NCI-H2171 (cell line): ENCODE data around the gene LAD1.
A peak's percentile ranks its signal among the peaks of the same experiment; 100 is the strongest.

ENCODE experiments used
- DNase-seq: peaks from one replicate; lab custom pipeline; 2025; lab: John Stamatoyannopoulos, UW

LAD1 gene, protein sequence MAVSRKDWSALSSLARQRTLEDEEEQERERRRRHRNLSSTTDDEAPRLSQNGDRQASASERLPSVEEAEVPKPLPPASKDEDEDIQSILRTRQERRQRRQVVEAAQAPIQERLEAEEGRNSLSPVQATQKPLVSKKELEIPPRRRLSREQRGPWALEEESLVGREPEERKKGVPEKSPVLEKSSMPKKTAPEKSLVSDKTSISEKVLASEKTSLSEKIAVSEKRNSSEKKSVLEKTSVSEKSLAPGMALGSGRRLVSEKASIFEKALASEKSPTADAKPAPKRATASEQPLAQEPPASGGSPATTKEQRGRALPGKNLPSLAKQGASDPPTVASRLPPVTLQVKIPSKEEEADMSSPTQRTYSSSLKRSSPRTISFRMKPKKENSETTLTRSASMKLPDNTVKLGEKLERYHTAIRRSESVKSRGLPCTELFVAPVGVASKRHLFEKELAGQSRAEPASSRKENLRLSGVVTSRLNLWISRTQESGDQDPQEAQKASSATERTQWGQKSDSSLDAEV

DNA sequence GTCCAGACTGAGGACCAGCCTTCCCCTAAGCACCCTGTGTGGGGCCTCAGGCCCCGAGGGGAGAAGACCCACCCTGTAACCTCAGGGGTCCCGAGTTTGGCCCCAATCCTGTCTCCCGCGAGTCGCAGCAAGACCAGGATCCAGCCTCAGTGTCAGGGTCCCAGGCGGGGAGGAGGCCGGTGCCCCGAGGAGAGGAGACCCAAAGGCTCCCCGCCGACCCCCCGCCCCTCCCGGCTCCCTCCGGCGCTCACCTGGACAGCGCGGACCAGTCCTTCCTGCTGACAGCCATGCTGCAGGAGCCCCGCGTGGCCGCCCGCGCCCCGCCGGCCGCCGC, at the start of gene LAD1:
LAD1 (minus strand) TSS at position 307 of the 334 bp plus-strand sequence; CDS start at position 289, 18 bp downstream.
- DNase-seq, result no peak

DNA sequence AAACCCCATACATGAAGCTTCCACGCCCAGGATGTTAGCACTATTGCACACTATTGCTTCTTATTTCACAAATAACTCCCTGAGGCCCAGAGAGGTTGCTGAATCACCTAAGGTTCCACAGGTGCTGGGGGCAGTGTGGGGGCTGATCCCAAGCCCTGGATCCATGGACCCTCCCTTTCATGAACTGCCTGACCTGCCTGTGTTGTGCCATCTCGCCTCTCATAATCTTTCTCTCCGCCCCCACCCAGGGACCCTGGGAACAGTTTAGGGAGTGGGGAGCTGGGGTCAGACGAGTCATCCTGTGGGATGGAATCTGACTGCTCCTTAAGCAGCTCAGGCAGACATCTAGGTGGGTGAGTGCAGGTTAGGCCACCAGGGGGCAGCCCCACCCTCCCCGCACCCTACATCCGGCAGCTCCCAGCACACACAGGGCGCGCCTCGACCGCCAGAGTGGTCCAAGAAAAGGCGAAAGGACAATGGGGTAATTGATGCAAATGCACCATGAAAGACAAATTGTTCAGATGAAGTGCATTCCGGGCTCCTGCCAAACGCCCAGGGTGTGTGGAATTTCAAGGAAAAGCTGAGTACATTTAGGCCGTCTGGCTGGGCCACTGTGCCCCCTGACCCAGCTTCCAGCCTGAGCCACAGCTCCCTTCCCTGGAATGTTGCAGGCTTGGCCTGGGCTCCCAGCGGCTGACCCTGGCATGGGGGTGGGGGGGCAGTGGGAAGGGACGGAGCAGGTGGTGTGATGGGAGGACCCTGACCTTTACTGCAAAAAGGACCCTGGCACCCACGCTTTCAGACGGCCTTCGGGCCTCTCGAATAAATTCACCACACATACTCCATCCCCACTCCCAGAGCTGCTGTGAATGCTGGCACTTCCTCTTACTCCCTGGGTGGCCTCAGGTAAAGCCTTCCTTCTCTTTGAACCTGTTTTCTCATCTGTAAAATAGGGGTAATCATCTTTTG, 49.1 kb upstream of the LAD1 start:
- no peak for DNase-seq

DNA sequence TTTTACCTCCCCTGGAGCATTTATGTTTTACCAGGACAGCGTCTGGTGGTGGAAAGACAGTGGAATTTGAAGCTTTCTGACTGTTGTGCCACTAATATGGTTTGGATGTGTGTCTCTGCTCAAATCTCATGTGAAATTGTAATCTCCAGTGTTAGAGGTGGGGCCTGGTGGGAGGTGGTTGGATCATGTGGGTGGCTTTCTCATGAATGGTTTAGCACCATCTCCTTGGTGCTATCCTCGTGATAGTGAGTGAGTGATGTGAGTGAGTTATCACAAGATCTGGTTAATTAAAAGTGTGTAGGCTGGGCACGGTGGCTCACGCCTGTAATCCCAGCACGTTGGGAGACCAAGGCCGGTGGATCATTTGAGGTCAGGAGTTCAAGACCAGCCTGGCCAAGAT, 46.2 kb upstream of the LAD1 start:
- no peak for DNase-seq

DNA sequence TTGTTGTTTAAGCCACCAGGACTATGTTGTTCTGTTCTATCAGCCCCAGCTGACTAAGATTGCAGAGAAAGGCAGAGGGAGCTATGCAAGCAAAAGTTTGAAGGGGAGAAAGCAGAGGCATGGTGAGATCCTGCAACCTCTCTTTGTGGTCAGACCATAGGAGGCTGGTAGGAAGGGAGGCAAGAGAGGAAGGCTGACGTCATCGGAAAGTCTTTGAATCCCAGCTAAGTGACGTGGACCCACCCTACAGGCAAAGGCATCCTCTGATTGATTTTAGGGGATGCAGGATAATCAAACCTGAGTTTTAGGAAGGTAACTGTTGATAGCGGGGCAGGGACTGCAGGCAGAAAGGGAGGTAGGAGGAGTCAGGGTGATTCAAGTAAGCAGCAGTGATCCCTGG, 45.7 kb upstream of the LAD1 start:
- no peak for DNase-seq

DNA sequence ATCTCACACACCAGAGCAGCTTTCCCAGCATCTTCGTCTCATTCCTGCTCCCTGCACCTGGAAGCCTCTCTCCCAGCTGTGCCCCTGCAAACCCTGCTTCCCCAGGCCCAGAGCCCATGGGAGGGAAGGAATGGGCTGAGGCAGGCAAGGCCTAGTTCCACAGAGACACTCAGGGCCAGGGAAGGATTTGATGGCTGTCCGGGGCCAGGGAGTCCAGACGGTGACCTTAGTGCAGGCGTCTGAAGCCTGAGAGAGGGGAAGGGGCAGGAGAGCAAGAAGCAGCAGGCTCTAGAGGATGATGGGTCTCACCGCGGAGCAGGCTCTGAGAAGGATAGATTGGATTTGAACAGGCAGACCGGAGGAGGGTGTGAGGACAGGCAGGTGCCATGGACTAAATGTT, 44.6 kb upstream of the LAD1 start:
- DNase-seq, result no peak

DNA sequence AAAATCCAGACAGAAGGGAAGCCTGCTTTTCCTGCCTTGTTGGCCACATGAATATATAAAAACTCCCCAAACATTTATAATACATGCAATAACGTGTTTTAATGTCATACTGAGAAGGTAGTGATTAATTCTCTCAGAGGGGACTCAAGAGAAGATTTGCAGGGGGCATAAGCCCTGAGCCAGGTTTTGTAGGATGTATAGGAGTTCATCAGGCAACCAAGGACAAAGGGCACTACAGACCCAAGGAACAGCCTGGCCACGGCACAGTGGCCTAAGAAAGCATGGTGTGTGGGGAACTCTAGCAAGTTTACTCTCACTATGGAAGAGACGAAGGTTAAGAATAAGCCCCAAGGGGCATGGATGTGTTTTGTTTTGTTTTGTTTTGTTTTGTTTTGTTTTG, 37.8 kb upstream of the LAD1 start:
- DNase-seq, result no peak

DNA sequence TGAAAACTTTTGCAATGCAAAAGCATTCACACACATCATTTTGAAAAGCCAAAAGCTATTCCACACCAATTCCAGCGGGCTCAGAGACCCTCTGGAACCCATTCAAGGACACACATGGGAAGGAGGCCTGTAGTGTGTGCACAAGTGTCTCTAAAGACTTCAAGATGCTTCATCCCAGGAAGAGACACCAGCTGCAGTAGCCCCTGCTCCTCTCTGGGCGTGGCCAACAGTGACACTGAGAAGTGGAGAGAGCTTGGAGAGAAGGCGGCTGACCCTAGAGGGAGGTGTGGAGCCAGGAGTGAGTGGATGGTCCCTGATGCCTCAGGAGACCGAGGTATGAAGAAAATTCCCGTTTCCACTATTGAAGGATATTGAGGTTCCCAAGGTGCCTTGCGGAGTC, 37.3 kb upstream of the LAD1 start:
- DNase-seq, result no peak

DNA sequence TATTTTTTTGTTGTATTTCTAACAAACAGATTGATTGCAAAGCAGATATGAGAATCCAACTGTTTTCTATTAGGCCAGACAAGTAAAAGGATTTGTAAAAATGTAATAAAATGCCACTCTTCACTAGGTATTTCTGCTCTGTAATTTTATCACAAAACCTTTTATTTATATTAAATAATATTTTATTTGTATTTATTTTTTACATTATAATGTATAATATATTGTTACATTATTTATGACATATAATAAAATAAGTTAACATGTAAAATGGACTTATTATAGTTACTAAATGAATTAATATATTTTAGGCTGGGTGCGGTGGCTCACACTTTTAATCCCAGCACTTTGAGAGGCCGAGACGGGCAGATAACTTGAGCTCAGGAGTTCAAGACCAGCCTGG, 35.1 kb upstream of the LAD1 start:
- no peak for DNase-seq

DNA sequence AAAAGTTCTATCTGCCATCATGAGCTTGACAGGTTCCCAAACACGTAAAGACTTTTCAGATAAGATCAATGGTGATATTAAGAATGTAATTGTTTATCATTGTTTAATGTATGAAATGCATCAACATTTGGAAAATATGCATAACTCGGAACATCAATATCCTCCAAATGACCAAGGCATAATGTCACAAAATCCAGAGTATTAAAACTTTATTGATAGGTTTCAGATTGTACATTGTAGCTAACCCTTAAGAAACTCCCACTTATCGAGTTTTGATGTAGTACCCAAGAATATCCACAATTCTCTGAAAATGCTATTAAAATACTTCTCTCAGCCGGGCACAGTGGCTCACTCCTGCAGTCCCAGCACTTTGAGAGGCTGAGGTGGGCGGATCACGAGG, 34.5 kb upstream of the LAD1 start:
- DNase-seq, result no peak

DNA sequence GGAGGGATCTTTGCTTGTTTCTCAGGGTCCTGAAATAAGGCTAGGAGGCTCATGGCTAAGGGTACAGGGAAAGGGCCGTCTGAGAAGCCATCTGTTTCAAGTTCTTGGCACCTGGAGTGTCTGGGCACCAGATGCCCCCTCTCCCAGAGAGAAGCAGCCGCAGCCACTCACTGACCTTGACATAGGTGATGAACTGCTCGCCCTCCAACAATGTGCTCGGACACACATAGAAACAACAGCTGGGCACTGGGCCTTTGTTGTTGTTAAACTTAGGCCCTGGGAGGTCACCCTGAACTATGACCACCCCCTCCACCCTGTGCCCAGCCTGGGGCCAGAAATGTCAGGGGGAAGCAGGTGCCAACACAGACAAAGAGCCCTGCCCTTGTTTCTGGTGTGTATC, 31.7 kb upstream of the LAD1 start:
- no peak for DNase-seq

DNA sequence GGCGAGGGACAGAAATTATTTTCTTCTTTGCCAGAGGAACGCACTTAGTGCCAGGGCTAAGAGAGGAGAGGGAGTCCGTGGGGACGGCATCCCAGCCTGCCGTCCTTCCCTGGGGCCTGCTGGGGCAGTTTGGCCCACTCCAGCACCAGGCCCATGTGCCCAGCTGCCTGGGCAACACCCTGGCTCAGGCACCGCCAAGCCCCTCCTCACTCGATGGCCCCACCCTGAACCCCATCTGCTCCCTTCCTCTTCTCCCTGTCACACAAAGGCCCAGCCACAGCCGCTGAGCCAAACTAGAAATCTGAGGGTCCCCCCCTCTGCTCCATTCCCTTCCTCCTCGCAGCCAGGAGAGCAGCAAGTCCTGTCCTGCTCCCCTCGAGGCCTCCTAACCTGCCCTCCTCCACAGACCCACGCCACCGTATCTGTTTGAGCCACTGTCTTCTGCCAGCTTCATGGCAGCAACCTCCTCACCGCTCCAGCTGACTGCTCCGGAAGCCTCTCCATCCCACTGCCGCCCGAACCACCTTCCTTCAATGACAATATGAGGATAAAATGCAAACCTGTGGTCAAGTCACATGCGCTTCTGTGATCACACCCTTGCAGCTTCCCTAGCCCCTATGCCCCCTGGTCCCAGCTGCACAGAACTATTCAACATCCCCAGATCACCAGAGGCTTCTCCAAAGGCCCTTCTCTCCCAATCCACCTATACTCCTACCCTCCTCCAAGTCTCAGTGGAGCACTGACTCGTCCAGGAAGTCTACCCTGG, 30.8 kb upstream of the LAD1 start:
- peak; percentile 55 for DNase-seq

DNA sequence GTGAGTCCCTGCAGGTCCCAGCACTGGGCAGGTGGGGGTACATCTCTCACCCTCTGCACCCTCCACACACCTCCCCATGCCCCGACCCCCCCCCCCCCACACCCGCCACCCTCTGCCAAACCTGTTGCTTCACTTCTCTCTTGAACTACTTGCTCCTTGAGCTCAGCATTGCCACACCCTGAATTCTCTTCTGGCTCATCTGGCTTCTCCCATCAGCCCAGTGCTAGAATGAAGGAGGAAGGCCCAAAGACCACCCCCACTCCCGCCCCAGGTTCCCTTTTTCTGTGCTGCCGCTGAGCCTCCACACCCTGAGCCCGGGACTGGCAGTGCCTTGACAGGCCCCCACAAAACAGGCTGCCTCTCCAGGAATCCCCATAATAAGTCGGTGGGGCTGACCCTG, 28.8 kb upstream of the LAD1 start:
- DNase-seq, result no peak

DNA sequence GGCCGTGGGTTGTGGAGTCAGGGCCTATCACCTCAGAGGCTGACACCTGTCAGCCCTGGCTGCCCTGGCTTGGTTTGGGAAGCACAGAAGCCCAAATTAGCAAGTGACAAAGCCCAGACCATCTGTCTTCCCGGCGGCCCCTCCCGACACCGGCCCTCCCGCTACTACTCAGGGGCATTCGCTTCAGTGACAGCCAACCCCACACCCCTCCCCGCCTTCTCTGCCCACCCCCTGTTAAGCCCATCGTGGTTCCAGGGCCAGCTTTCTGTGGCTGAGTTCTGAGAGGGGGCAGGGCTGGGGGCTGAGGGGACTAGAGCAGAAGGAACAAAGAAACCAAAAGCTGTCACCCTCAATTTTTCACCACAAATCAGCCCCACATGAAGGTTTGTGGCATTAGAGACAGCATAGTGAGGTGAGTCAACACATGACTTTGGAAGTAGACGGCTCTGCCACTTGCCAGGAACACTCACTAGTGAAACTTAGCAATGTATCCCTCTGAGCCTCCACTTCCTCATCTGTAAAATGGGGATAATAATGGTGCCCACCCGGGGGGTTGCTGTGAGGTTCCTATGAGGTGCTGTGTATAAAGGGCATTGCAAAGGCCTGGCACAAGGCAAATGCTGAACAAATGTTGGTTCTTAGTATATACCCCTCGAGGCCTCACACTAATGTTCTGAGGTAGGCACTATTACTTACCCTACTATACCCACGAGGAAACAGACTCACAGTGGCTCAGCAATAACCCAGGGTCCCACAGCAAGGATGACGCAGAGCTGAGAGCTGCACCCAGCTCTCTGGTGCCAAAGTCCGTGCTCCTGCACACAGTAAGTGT, 27.6 kb upstream of the LAD1 start:
- peak; percentile 60 for DNase-seq

DNA sequence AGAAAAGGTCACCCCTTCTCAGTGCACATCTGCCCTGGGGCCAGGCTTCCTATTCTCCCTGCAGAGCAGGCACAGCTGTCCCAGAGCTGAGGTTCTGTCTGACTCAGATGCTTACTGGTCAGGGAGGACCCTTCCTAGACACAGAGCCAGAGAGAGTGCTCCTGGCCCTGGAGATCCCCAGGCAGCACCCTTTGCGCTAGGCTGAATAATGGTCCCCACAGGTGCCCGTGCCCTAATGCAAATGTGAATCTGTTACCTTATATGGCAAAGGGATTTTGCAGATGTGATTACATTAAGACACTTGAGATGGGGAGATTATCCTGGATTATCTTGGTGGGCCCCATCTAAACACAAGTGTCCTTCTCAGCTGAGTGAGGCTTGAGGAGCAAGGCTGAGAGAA, 25.0 kb upstream of the LAD1 start:
- DNase-seq, result no peak

DNA sequence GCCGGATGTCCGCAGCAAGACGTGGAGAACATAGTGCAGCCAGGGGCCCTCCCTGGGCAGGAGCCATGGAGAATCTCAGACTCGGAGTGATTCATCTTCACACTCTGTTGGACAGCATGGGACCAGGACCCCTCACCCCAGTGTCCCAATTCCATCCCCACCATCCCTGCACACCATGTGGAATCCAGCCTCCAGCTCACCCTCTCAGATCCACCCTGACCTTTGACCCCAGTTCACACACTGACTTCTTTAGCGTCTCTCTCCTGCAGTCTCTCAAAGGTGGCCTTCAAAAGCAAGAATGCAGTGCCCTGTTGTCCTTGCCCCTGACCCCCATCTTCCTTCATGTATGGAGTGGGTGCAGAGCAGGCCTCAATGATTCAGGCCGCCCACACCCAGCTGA, 24.5 kb upstream of the LAD1 start:
- DNase-seq, result no peak

DNA sequence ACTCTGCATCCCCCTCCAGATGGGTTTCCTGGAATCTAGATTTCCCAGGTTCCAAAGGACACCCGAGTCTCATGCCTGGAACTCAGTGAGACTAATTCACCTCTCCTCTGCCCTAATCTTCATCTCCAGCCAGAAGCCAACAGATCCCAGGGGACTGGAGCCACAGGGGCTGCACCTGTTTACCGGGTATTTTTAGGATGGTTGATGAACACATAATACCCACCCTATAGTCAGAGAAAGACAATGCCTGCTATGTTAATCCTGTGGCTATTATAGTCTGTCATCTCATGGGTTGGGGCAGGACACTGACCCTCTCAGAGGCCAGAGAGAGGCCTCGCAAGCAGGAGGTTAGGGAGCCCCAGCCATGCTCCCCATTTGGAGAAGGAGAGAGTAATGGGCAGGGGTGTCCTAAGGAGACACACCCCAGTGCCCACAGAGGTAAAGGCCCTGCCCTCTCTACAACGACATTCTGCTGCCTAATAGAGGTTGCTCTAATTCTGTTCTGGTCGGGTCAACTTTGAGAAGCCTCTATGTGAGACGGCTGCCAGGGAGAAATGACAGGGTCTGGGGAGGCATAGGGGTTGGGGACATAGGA, 23.4 kb upstream of the LAD1 start:
- DNase-seq, result peak; percentile 67

DNA sequence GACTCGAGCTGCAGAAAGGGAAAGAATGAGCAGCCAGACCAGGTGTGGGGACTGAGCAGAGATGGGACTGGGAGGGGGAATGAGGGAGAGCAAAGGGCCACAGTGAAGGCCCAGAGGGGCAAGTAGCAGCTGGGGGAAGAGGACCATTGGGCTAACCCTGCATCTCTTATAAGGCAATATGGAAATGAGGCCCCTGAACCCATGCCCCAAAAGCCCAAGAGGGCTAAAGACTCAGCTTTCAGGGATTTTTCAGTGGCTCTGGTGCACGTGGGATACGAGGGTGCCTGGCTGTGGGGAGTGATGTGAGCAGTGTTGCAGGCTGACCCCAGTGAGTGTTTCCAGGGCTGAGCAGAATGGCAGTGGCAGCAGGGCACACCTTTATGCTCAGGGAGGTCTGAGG, 22.9 kb upstream of the LAD1 start:
- DNase-seq, result no peak

DNA sequence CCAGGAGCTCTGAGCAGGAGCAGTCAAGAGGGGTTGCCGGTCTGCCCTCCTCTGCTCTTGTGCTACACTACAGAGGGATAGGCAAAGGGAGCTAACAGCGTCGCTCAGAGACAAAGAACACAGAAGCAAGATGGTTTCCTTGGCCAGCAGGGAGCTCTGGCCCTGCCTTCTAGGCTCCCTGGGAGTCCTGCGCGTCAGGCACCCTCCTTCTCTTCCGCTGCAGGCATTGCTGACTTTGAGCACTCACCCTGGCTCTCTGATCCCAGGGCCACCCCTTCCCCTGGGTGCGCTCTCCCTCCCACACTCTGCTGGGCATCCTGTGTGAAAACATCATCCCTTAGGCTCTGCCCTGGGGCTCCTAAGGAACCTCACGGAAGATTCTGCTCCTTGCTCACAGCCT, 21.9 kb upstream of the LAD1 start:
- DNase-seq, result no peak

DNA sequence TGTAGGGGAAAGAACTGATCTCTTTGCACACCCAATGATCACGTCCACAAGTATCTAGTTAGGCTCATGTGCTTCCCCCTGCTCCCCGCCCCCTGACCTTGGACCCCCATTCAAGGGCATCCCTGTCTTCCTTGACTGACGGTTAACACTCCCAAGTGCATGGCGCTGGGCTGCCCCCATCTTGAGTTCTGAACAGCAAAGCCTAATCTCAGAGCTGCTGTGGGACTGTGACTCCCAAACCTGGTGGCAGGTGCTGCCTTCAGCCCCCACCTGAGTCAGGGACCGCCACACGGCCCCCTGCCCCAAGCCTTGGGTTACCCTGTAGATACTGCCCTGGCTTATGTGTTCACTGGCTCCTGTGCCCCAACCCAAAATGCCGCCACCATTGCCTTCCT, 21.5 kb upstream of the LAD1 start:
- DNase-seq, result no peak

DNA sequence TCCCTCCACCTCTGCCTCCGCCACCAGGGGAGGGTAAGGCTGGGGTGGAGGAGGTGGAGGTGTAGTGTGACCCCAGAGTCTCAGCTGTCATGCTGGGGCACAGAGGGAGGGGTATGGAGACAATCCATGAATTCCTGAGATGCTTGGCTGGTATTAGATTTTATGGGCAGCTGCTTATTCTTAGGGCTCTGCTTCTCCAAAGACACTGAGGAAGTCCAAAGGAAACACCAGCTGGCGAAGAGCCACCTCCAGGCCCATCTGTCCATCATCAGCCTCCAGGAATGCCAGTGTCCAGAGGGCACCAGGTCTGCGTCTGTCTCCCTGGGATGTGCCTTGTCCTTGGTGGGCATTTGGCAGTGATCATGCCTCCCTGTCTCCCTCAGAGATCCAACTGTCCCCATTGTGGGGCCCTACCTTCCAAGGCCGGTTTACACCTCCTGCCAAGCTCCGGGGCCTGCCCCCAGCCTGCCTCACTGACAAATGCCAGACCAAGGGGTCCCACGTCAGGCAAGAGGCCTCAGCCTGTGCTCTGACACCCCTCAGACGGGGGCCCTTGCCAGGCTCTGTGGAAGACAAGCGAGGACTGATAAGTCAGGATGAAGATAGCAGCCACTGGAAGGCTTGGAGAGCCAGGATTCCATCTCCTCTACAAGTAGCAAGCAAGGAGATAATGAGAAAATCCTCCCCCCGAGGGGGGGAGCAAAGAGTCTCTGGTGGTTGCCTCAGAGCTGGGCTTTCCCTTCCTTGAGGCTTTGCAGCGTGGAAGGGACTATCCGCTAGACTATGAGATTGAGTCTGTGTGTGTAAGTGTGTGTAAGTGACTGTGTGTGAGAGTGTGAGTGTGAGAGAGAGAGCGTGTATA, 20.9 kb upstream of the LAD1 start:
- DNase-seq, result no peak
